ENCODE measurements around the gene GIPC2. TPM values are rescaled to one million over a fixed set of nuclear protein-coding genes. Genes with fewer than 3 reads are reported as not detected.
"Not testable (repeated sequence)": the region's sequence is repeated elsewhere in the genome, so short reads cannot be mapped to it uniquely, and the experiment has no call there.

Gene GIPC2
- polyA plus RNA-seq, 1 donor from 2014 or later: not detected

- Mint-ChIP-seq H3K4me3 (no peak overlapping the region), H3K27me3 (no peaks in the 10 kb centered on the region)
Observed at GRCh38 chr1:78090472-78091133, 44.8 kb downstream of the GIPC2 start.

DNA sequence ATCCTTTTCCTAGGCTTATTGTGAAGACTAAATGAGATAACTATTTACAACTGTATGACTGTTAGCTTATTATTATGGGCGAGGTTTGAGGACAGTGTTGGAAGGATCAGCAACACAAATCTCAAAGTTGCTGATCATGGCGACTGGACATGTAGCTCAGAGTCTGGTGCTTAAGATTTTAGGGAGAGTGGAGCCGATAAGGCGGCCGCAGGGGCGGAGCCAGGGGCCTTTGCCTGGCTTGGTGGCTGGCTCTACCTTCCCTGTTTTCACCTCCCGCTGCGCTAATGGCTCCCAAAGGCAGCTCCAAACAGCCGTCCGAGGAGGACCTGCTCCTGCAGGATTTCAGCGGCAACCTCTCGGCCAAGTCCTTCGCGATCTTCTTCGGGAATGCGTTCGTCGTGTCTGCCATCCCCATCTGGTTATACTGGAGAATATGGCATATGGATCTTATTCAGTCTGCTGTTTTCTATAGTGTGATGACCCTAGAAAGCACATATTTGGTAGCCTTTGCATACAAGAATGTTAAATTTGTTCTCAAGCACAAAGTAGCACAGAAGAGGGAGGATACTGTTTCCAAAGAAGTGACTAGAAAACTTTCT, 45.5 kb downstream of the GIPC2 start:
- Mint-ChIP-seq H3K9me3 (peaks cover under 1 to 12% (median 7%) of the 10 kb centered on the region in 3 donors), H3K36me3 (peaks cover 3% of the 10 kb centered on the region), H3K27ac (no peak overlapping the region), H3K4me3 (no peak overlapping the region), H3K4me1 (no peaks in the 10 kb centered on the region), H3K27me3 (no peaks in the 10 kb centered on the region)

More at GRCh38 chr1:78090472-78091133, 44.8 kb downstream of the GIPC2 start:
- Mint-ChIP-seq H3K9me3 (peaks cover 6 to 19% (median 13%) of the 10 kb centered on the region in 3 donors), H3K36me3 (peaks cover 3% of the 10 kb centered on the region), H3K27ac (no peak overlapping the region), H3K4me1 (no peaks in the 10 kb centered on the region)

DNA sequence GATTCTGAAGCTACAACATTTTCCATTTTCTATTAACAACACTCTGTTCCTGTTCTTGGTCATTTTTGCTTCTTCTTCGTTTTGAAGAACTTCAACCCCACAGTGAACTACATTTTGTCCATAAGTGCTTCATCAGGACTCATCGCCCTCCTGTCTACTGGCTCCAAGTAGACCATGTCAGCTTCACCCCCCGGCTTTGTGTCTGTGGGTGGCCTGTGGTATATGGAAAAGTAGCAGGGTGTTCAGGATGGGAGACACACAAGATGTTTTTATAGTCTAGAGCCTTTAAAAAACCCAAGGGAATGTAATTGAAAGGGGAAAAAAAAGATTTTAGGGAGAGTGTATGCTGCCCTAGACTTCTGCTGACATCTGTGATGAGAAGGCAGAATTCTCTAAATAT, 46.1 kb downstream of the GIPC2 start:
- H3K4me3 Mint-ChIP-seq: no peak overlapping the region
- peaks cover 0 to 6% (median 6%) of the 10 kb centered on the region in 3 donors for H3K9me3 Mint-ChIP-seq
- no peak overlapping the region for H3K27ac Mint-ChIP-seq
- H3K27me3 Mint-ChIP-seq: no peaks in the 10 kb centered on the region
- no peaks in the 10 kb centered on the region for H3K4me1 Mint-ChIP-seq
- H3K36me3 Mint-ChIP-seq: no peaks in the 10 kb centered on the region

GRCh38 chr1:78092643-78093042, 46.9 kb downstream of the GIPC2 start:
- H3K4me3 Mint-ChIP-seq: no peak overlapping the region
- no peaks in the 10 kb centered on the region for H3K36me3 Mint-ChIP-seq
- peaks cover 0 to 1% (median under 1%) of the 10 kb centered on the region in 3 donors for H3K9me3 Mint-ChIP-seq
- H3K4me1 Mint-ChIP-seq: no peaks in the 10 kb centered on the region
- no peaks in the 10 kb centered on the region for H3K27me3 Mint-ChIP-seq
- H3K27ac Mint-ChIP-seq: no peak overlapping the region

DNA sequence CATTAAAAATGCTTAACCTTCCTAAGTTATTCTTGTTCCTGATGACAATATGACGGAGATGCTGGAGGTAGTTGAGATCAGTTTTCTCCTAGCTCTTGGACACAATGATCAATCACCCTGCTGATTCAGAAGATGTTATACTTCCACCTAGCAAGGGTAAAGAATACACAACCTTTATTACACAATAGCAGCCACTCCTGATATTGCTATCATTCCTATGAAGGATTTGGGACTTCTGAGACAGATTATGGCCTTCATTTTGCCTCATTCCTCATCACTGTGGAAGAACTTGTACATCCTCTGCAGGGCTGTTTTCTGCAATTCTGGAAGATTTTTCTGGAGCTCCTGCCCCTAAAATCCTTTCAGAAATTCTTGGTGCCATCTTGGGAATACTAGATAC, 47.8 kb downstream of the GIPC2 start:
- no peak overlapping the region for H3K27ac Mint-ChIP-seq
- no peaks in the 10 kb centered on the region for H3K4me1 Mint-ChIP-seq
- no peak overlapping the region for H3K4me3 Mint-ChIP-seq
- no peaks in the 10 kb centered on the region for H3K9me3 Mint-ChIP-seq
- no peaks in the 10 kb centered on the region for H3K27me3 Mint-ChIP-seq
- no peaks in the 10 kb centered on the region for H3K36me3 Mint-ChIP-seq

DNA sequence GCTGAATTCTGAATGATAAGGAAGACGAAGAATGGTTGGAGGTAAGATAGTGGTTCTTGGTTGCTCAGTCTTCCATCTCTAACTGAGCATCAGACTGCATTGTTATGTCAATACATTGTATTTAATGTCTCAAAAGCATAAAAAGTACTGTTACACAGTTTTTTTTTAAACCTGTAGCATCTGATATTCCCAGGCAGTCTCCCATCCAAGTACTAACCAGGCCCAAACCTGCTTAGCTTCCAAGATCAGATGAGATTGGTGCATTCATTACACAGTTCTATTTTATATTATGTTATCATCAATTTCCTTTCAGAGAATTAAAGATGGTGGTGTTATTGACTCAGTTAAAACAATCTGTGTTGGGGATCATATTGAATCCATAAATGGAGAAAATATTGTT, 48.9 kb downstream of the GIPC2 start:
- no peak overlapping the region for H3K4me3 Mint-ChIP-seq
- H3K27me3 Mint-ChIP-seq: no peaks in the 10 kb centered on the region
- no peaks in the 10 kb centered on the region for H3K36me3 Mint-ChIP-seq
- no peaks in the 10 kb centered on the region for H3K9me3 Mint-ChIP-seq
- no peaks in the 10 kb centered on the region for H3K4me1 Mint-ChIP-seq
- H3K27ac Mint-ChIP-seq: no peak overlapping the region

DNA sequence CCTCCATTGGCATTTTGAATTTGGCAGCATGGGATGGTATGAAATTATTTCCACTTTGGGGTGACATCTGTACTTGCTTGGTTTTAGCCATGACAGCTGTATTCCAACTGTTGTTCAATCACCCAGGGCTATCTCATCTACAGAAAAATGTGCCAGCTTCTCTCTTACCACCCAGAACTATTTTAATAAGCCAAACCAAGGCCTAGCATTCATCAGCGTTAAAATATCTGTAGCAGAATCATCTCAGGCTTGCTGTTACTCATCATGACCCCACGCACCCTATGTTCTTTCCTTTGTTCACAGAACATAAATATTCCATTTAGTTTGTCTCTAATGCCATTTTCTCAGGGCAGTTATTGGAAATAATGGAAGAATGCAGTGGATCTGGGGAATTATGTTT, 49.8 kb downstream of the GIPC2 start:
- peaks cover 2% of the 10 kb centered on the region for H3K27me3 Mint-ChIP-seq
- H3K4me1 Mint-ChIP-seq: no peaks in the 10 kb centered on the region
- no peak overlapping the region for H3K27ac Mint-ChIP-seq
- peaks cover 2% of the 10 kb centered on the region for H3K36me3 Mint-ChIP-seq
- H3K9me3 Mint-ChIP-seq: no peaks in the 10 kb centered on the region
- H3K4me3 Mint-ChIP-seq: no peak overlapping the region

DNA sequence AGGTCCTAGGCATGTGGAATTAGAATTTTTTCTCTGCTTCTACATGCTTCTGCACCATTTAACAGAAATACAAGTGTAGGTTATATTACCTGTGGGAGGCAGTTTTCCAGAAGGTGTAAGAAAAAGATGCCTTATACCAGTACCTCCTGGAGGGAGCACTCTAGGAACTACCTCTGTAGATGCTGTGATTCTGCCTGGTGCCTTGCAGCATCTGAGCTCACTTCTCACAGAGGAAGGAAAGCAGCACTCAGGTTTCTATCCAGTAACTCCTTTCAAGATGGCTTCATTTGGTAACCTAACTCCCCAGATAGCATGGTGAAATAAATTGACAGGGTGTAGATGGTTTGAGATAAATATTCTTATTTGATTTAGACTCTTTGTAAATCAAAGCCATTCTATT, 50.3 kb downstream of the GIPC2 start:
- H3K27me3 Mint-ChIP-seq: peaks cover 7% of the 10 kb centered on the region
- H3K4me3 Mint-ChIP-seq: no peak overlapping the region
- H3K36me3 Mint-ChIP-seq: peaks cover 2% of the 10 kb centered on the region
- H3K4me1 Mint-ChIP-seq: no peaks in the 10 kb centered on the region
- no peaks in the 10 kb centered on the region for H3K9me3 Mint-ChIP-seq
- H3K27ac Mint-ChIP-seq: no peak overlapping the region

DNA sequence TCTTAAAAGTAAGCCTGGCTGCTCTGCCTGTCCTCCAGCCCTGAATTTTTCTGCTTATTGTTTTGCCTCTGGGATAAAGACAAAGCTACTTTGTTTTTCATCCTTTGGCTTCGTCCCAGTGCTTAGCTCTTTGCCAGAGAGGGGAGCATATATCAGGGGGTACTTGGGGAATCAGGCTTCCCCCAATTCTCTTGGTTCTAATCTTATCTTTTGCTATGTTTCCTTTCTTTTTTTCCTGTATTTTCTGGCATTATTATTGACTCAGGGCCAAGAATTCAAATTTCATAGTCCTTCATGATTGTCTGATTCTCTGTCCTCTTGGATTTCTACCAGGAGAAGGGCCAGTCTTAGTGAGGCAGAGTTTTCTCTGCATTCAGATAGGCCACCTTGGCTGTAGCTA, 51.2 kb downstream of the GIPC2 start:
- Mint-ChIP-seq H3K9me3 (no peaks in the 10 kb centered on the region), H3K27me3 (peaks cover 9% of the 10 kb centered on the region), H3K27ac (no peak overlapping the region), H3K36me3 (peaks cover 2% of the 10 kb centered on the region), H3K4me1 (no peaks in the 10 kb centered on the region), H3K4me3 (no peak overlapping the region)

GRCh38 chr1:78101051-78101450, 55.3 kb downstream of the GIPC2 start:
- Mint-ChIP-seq H3K9me3 (no peaks in the 10 kb centered on the region), H3K4me1 (no peaks in the 10 kb centered on the region), H3K36me3 (peaks cover 2% of the 10 kb centered on the region), H3K4me3 (no peak overlapping the region), H3K27ac (no peak overlapping the region), H3K27me3 (peaks cover 12% of the 10 kb centered on the region)

- H3K27me3 Mint-ChIP-seq: peaks cover 12% of the 10 kb centered on the region
- H3K9me3 Mint-ChIP-seq: no peaks in the 10 kb centered on the region
- no peak overlapping the region for H3K27ac Mint-ChIP-seq
- no peak overlapping the region for H3K4me3 Mint-ChIP-seq
- peaks cover 2% of the 10 kb centered on the region for H3K36me3 Mint-ChIP-seq
- H3K4me1 Mint-ChIP-seq: no peaks in the 10 kb centered on the region
Observed at GRCh38 chr1:78101514-78101913, 55.7 kb downstream of the GIPC2 start.

DNA sequence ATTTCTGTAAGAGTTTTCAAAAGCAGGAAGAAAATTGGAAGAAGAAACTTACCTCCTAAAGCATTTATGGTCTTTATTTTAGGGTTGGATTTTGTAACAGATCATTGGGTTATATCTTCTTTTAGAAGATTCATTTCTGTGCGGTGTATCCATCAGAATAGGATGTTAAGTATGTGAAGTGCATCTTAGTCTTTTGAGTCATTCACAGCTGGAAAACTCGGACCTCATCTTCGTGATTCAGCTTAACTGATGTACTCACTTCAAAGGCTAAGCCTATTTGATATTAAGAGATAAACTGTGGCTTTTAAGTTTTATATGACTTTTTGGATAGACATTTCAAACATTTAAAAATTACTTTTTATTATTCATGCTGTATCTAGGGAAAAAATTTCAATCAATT, 56.3 kb downstream of the GIPC2 start:
- Mint-ChIP-seq H3K27ac (no peak overlapping the region), H3K27me3 (peaks cover 12% of the 10 kb centered on the region), H3K36me3 (peaks cover 2% of the 10 kb centered on the region), H3K4me1 (no peaks in the 10 kb centered on the region), H3K9me3 (no peaks in the 10 kb centered on the region), H3K4me3 (no peak overlapping the region)

DNA sequence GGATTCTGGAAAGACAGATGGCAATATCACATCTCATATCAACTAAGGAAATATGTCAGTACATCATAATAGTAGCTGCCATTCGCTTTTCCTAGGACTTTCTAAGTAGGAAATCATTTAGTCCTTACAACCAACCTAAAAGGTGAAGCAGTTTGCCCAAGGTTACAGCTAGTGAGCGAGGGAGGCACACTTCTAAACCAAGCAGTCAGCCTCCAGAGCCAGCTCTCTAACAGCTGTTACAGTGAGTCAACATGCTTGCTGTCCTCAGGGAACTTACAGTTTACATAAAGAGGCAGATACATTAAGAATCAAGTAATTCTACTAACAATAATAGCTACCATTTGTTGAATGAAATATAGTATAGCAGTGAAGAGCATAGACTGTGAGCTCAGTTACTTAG, 57.1 kb downstream of the GIPC2 start:
- Mint-ChIP-seq H3K27me3 (peaks cover 12% of the 10 kb centered on the region), H3K4me3 (no peak overlapping the region), H3K27ac (no peak overlapping the region), H3K36me3 (peaks cover 2% of the 10 kb centered on the region), H3K9me3 (no peaks in the 10 kb centered on the region), H3K4me1 (no peaks in the 10 kb centered on the region)

DNA sequence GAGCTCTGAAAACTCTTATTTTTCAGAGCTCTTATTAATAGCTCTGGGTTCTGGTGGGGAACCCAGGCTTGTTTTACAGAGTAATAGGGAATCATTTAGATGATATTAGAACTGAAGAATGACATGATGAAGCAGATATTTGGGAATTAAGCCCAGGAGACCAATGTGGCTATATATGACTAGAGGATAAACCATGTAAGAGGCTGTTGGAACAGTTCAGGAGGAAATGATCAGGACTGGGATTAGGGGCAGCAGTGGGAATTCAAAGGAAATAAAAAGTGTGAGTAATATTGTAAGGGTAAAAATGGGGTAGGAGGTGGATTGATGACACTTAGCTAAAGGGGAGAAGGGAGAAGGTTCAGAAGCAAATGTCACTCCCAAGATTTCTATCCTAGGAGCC, 58.6 kb downstream of the GIPC2 start:
- Mint-ChIP-seq H3K4me1 (no peaks in the 10 kb centered on the region), H3K27me3 (peaks cover 12% of the 10 kb centered on the region), H3K27ac (no peak overlapping the region), H3K36me3 (peaks cover 2% of the 10 kb centered on the region), H3K4me3 (no peak overlapping the region), H3K9me3 (no peaks in the 10 kb centered on the region)

DNA sequence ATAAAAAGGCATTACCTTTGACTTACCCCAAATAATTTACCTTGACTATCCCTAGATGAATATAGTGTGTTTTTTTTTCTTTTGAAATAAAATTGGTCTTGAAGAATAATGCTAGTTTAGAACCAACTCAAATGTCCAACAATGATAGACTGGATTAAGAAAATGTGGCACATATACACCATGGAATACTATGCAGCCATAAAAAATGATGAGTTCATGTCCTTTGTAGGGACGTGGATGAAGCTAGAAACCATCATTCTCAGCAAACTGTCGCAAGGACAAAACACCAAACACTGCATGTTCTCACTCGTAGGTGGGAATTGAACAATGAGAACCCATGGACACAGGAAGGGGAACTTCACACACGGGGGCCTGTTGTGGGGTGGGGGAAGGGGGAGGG, 63.9 kb downstream of the GIPC2 start:
- H3K36me3 Mint-ChIP-seq, H3K9me3 Mint-ChIP-seq, H3K27ac Mint-ChIP-seq, H3K4me3 Mint-ChIP-seq, H3K27me3 Mint-ChIP-seq, H3K4me1 Mint-ChIP-seq: not testable (repeated sequence)

- Mint-ChIP-seq H3K27ac (no peak overlapping the region), H3K4me1 (no peaks in the 10 kb centered on the region), H3K27me3 (peaks cover 1% of the 10 kb centered on the region), H3K9me3 (no peaks in the 10 kb centered on the region), H3K36me3 (no peaks in the 10 kb centered on the region), H3K4me3 (no peak overlapping the region)
Observed at GRCh38 chr1:78113156-78113916, 67.6 kb downstream of the GIPC2 start.
